NCI-H748 (cell line): ENCODE data around the gene CUL3.
"Not testable (repeated sequence)": the region's sequence is repeated elsewhere in the genome, so short reads cannot be mapped to it uniquely, and the experiment has no call there.

Experiments used
- DNase-seq: peaks from one replicate; lab custom pipeline; 2025; ENCODE audit not compliant: unreplicated experiment; lab: John Stamatoyannopoulos, UW

Gene CUL3

GRCh38 chr2:224585211-224586088, at the start of gene CUL3:
Gene CUL3, minus strand, starts transcription at chr2:224585363. Its CDS starts 354 bp downstream, at chr2:224585009.
- DNase-seq: peak; percentile 97

GRCh38 chr2:224630659-224631550, 45.7 kb upstream of the CUL3 start:
- DNase-seq: no peak

- DNase-seq: no peak
These were observed 43.3 kb upstream of the CUL3 start for GRCh38 chr2:224628416-224628815.

- no peak for DNase-seq
These were observed 41.6 kb upstream of the CUL3 start for GRCh38 chr2:224626735-224627134.

- DNase-seq: no peak
These were observed 28.6 kb upstream of the CUL3 start for GRCh38 chr2:224613543-224614286.

GRCh38 chr2:224612578-224612977, 27.4 kb upstream of the CUL3 start:
- no peak for DNase-seq

- DNase-seq: peak; percentile 11
These were observed 26.8 kb upstream of the CUL3 start for GRCh38 chr2:224611938-224612337.

- peak; percentile 63 for DNase-seq
These were observed 22.9 kb upstream of the CUL3 start for GRCh38 chr2:224608104-224608503.

GRCh38 chr2:224603746-224604500, 18.8 kb upstream of the CUL3 start:
- DNase-seq: not testable (repeated sequence)

- not testable (repeated sequence) for DNase-seq
These were observed 17.7 kb upstream of the CUL3 start for GRCh38 chr2:224602778-224603375.

GRCh38 chr2:224601923-224602322, 16.8 kb upstream of the CUL3 start:
- DNase-seq: no peak

GRCh38 chr2:224598678-224599077, 13.5 kb upstream of the CUL3 start:
- no peak for DNase-seq

- DNase-seq: no peak
These were observed 11.1 kb upstream of the CUL3 start for GRCh38 chr2:224596289-224596688.

GRCh38 chr2:224595518-224595917, 10.4 kb upstream of the CUL3 start:
- no peak for DNase-seq

GRCh38 chr2:224594840-224595239, 9.7 kb upstream of the CUL3 start:
- no peak for DNase-seq

- no peak for DNase-seq
These were observed 6.1 kb upstream of the CUL3 start for GRCh38 chr2:224591220-224591619.

GRCh38 chr2:224586127-224586695, 1.0 kb upstream of the CUL3 start:
- peak; percentile 29 for DNase-seq

GRCh38 chr2:224584785-224585210, 365 bp downstream of the CUL3 start:
- peak; percentile 60 for DNase-seq

- DNase-seq: peak; percentile 36
These were observed 915 bp downstream of the CUL3 start for GRCh38 chr2:224584111-224584784.
